Ovary (tissue), 9 donors: ENCODE measurements around the gene NEUROD6. TPM values are rescaled to one million over a fixed set of nuclear protein-coding genes. Genes with fewer than 3 reads are reported as not detected.

Source experiments
- DNase-seq, 5 donors: peaks; one replicate each; pipeline ENCODE4 v3.0.0-alpha.2; 2019 to 2020
- H3K27ac ChIP-seq, 2 donors: fragments of 200-600 bp; one replicate each; pipeline versions ENCODE4 v1.5.1 to v1.8.0; 2019 to 2022
- H3K27me3 ChIP-seq: fragments of 200-600 bp; one replicate; pipeline ENCODE4 v1.8.0; 2022
- H3K36me3 ChIP-seq: fragments of 200-600 bp; sonication (generic); one replicate; pipeline ENCODE4 v1.5.1; 2019
- H3K4me1 ChIP-seq: one replicate; pipeline ENCODE4 v1.8.1; 2013; ENCODE audit warnings: mild to moderate bottlenecking, moderate library complexity; ENCODE audit not compliant: insufficient read depth
- H3K4me3 ChIP-seq: fragments of 200-600 bp; sonication (generic); one replicate; pipeline ENCODE4 v1.5.1; 2017
- H3K9me3 ChIP-seq, 2 donors: fragments of 200-600 bp in 1 of 2; sonication (generic) in 1 of 2; one replicate each; pipeline versions ENCODE4 v1.5.1 to v1.8.1; 2013 to 2019; ENCODE audit warnings: mild to moderate bottlenecking in 1 of 2, moderate library complexity in 1 of 2
- EP300 ChIP-seq: sonication (generic); formaldehyde crosslinking; IDR thresholded peaks from one replicate; pipeline ENCODE4 v1.6.1; 2017; ENCODE audit warnings: antibody characterized with exemption
- POLR2A ChIP-seq: fragments of 450-650 bp; IDR thresholded peaks from one replicate; pipeline ENCODE4 v1.6.1; 2017; ENCODE audit warnings: antibody characterized with exemption, mild to moderate bottlenecking, moderate library complexity
- WGBS, 3 donors: extraction: QIAGEN DNeasy Blood & Tissue Kit in 1 of 3; methylation state at CpG; one replicate each; pipeline versions ENCODE4 v1.1.5 to v1.1.7; 2013 to 2017; 5-methylcytosine and 5-hydroxymethylcytosine counted together
- intact Hi-C, 4 donors: fragments of 100-400 bp; cut with DNase I; formaldehyde crosslinking; loops; one replicate each; pipeline versions ENCODE4 v1.11.0 to v1.15.1; 2022 to 2023
- polyA plus RNA-seq, 2 donors: library from polyadenylated mRNA; stranded (reverse); fragments of 200-250 nt in 1 of 2; fragments of 350-450 nt in 1 of 2; fragmentation: Illumina TruSeq in 1 of 2; extraction: RNeasy Lipid Tissue Mini Kit (QIAGEN cat#74804) in 1 of 2; gene quantifications; one replicate each; pipeline ENCODE4 v1.2.3, GENCODE V29; 2013 to 2014
- total RNA-seq, 7 donors: library from RNA; depleted of rRNA in 2 of 7; stranded (reverse); fragments of >200 nt in 2 of 7; fragmentation: NEBNext Ultra II Directional in 3 of 7; extraction: Animal tissue kit (Norgen Biotek cat#: 25700) in 3 of 7; gene quantifications; one replicate each; pipeline versions ENCODE4 v1.1.0 to v1.2.4, GENCODE V29; 2016 to 2023
- TF ChIP-seq, protein P1 (sequence below), 3 donors: fragments of 450-650 bp in 2 of 3; fragments of 200-600 bp in 1 of 3; IDR thresholded peaks; one replicate each; pipeline versions ENCODE4 v1.5.1 to v1.8.0; 2016 to 2022; ENCODE audit warnings: antibody characterized with exemption in 3 of 3, mild to moderate bottlenecking in 1 of 3
- donor health status: DM: no; HTN: no; CAD: no; lungs with moderate emphysema.
- donor health status: DM: no; HTN: no; CAD: no.
- donor health status: Bipolar disorder and iron deficiency.
- donor health status: DM: yes; HTN: yes; CAD: no.
- donor health status: DM: no; HTN: no; CAD: no.
- donor health status: DM: yes; HTN: yes; CAD: no.

The NEUROD6 gene
- total and polyA plus RNA-seq, 9 donors: not detected

DNA sequence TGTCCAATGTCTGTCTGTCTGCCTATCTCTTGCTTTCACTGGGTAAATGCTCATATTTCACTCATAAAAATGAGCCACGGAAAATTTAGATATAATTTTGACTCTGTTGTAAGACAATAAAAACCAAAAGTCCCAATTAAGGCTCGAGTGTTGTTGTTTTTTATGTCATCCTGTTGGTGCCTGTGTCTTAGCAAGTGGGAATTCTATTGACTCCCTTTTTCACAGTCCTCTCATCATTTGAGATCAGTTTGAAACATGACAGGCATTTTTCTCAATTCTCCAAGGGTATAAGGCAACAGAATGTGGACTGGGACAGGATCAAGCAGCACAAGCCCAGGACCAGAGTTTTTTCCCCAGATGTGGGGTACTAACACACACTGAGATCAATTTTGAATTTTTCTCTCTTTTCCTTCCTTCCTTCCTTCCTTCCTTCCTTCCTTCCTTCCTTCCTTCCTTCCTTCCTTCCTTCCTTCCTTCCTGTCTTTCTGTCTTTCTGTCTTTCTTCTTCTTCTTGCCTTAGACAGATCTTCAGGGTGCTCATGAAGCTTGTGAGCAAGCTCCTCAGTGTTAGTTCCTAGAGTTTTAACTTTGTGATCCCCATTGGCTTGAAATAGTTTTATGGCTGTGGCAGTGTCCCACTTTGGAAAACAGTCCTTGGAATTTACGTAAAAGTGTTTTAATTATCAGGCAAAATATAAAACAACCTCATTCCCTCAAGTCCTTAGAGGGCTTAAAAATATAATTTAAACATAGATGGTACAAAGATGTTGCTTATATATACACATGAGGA lies 3.2 kb upstream of the NEUROD6 start:
- no peaks in the 10 kb centered on the region for H3K9me3 ChIP-seq
- no peak overlapping the region for H3K4me3 ChIP-seq
- H3K36me3 ChIP-seq: no peaks in the 10 kb centered on the region
- no peaks in the 10 kb centered on the region for H3K4me1 ChIP-seq
- 36 to 59% (median 37%) methylated on average over 3 of the region's 3 CpGs for WGBS, 3 donors
- DNase-seq: no peak
- TF ChIP-seq EP300 (no peak), POLR2A (no peak)
- TF ChIP-seq, protein P1, sequence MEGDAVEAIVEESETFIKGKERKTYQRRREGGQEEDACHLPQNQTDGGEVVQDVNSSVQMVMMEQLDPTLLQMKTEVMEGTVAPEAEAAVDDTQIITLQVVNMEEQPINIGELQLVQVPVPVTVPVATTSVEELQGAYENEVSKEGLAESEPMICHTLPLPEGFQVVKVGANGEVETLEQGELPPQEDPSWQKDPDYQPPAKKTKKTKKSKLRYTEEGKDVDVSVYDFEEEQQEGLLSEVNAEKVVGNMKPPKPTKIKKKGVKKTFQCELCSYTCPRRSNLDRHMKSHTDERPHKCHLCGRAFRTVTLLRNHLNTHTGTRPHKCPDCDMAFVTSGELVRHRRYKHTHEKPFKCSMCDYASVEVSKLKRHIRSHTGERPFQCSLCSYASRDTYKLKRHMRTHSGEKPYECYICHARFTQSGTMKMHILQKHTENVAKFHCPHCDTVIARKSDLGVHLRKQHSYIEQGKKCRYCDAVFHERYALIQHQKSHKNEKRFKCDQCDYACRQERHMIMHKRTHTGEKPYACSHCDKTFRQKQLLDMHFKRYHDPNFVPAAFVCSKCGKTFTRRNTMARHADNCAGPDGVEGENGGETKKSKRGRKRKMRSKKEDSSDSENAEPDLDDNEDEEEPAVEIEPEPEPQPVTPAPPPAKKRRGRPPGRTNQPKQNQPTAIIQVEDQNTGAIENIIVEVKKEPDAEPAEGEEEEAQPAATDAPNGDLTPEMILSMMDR (IDR thresholded peaks at IDR 0.05): no peak
- no peak overlapping the region for H3K27ac ChIP-seq
- H3K27me3 ChIP-seq: no peaks in the 10 kb centered on the region
- intact Hi-C loops: no loop called here

GRCh38 chr7:31341141-31341540 lies 615 bp upstream of the NEUROD6 start:
- Histone ChIP-seq H3K27ac (no peak overlapping the region), H3K4me1 (no peaks in the 10 kb centered on the region), H3K4me3 (no peak overlapping the region), H3K27me3 (no peaks in the 10 kb centered on the region), H3K36me3 (no peaks in the 10 kb centered on the region), H3K9me3 (no peaks in the 10 kb centered on the region)
- DNase-seq: no peak
- TF ChIP-seq POLR2A: no peak
- no peak for TF ChIP-seq EP300
- TF ChIP-seq, protein P1 (IDR thresholded peaks at IDR 0.05): no peak
- WGBS, 3 donors: 16 to 33% (median 20%) methylated on average over 5 of the region's 5 CpGs
- intact Hi-C loops: no loop called here

- intact Hi-C loops: no loop called here
- peaks cover 1% of the 10 kb centered on the region for H3K4me1 ChIP-seq
- no peak for DNase-seq
- H3K36me3 ChIP-seq: no peaks in the 10 kb centered on the region
- H3K27ac ChIP-seq: no peak overlapping the region
- no peaks in the 10 kb centered on the region for H3K9me3 ChIP-seq
- no peak overlapping the region for H3K4me3 ChIP-seq
- H3K27me3 ChIP-seq: no peaks in the 10 kb centered on the region
- TF ChIP-seq EP300 (no peak), POLR2A (no peak)
- TF ChIP-seq, protein P1 (IDR thresholded peaks at IDR 0.05): no peak
- WGBS, 3 donors: 32 to 47% (median 35%) methylated on average over 5 of the region's 5 CpGs
These were observed 475 bp downstream of the NEUROD6 start for GRCh38 chr7:31340051-31340450.

GRCh38 chr7:31338706-31339105 lies 1.8 kb downstream of the NEUROD6 start:
- 75 to 82% (median 76%) methylated on average over 14 of the region's 14 CpGs for WGBS, 3 donors
- no peaks in the 10 kb centered on the region for H3K9me3 ChIP-seq
- H3K4me3 ChIP-seq: no peak overlapping the region
- H3K4me1 ChIP-seq: peaks cover 1% of the 10 kb centered on the region
- H3K36me3 ChIP-seq: no peaks in the 10 kb centered on the region
- no peak for DNase-seq
- TF ChIP-seq, protein P1 (IDR thresholded peaks at IDR 0.05): no peak
- TF ChIP-seq EP300 (no peak), POLR2A (no peak)
- no peaks in the 10 kb centered on the region for H3K27me3 ChIP-seq
- no peak overlapping the region for H3K27ac ChIP-seq
- intact Hi-C loops: no loop called here
